OCI-M2 (cell line): ENCODE measurements around the gene KRT74.

Experiments used
- DNase-seq: peaks from one replicate; lab custom pipeline; 2025; ENCODE audit not compliant: unreplicated experiment; lab: John Stamatoyannopoulos, UW

KRT74 gene

GRCh38 chr12:52573743-52574142 lies at the start of gene KRT74:
TSS of gene KRT74 (minus strand) at chr12:52573843. CDS start at chr12:52573777, 66 bp downstream.
- no peak for DNase-seq

DNA sequence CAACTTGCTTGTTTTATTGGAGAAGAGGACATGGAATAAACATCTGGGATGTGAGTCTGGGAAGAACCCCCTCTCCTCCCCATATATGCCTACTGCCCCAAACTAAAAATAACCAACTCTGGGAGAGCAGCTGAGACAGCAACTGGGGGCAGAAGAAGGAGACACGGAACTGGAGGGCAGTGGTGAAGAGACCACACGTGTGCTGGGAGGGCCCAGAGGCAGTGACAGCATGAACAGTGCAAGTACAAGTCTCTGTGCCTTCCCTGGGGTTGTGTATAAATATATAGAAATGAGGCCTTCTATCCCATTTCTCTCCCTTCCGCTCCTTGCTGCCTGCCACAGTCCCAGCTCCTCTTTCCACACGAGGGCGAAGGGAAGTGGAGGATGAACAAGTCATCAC lies 48.7 kb upstream of the KRT74 start:
- no peak for DNase-seq

GRCh38 chr12:52618866-52619265 lies 45.2 kb upstream of the KRT74 start:
- DNase-seq: no peak

DNA sequence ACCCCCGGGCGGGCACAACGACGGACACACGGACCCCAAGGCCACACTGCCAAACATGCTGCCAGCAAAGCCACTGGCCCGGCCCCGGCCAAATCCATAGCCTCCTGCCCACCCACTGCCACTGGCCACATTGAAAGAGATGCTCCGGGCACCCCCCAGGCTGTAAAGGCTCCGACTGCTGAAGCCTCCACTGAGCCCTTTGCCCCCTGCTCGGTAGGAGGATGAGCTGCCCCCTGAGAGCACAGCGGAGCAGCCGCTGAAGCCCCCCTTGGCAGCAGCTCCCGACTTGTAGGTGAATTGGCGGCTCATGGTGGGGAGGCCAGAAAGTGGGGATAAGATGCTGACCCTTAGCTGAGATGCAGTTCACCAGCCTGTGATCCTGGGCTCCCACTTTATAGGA lies 44.6 kb upstream of the KRT74 start, which contains the start of gene KRT73:
TSS of gene KRT73 (minus strand) at position 344 of the 400 bp plus-strand sequence. CDS start at position 309, 35 bp downstream.
- no peak for DNase-seq

DNA sequence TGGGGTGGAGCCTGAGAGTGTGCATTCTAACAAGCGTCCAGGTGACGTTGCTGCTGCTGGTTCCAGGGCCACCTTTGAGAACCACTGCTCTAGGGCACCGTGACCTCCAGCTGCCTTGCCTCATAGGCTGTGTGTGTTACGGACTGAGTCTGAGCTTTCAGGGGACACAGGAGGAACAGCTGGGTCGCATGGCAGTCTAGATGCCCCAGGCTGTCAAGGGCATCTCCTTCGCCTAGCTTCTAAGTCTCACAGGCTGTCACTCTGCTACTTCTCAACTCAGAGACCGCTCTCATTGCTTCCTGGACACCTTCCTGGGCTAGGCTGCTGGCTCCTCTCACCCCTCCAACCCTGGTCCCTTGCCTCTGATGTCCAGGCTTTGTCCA lies 43.8 kb upstream of the KRT74 start:
- DNase-seq: no peak

DNA sequence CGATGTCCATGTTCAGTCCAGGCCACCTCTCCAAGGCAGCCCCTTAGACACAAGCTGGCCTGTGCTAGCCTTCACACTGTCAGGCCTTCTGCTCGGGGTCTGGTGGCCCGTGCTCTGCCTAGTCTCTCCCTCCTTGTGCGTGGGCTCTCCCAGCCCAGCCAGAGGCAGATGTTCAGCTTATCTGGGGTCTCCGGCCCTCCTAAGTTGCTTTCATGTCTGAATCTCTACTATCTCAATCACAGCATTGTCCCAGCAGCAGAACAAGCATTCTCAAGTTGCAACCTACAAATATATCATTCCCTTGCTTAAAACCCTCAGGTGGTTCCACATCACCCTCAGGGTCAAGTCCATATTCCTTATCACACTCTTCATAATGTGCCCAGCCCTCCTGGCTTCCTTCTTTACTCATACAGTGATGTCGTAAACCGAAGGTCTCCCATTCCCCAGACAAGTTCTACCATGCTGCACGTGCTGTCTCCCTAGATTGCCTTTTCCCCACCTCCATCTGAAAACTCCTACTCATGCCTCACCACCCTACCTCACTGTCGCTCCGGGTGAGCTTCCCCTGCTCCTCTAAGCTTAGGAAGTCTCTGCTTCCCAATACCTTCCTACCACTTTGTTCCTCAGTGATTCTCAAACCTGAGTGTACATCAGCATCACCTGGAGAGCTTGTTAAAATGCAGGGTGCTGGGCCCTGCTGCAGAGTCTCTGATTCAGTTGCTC lies 43.2 kb upstream of the KRT74 start:
- DNase-seq: no peak

DNA sequence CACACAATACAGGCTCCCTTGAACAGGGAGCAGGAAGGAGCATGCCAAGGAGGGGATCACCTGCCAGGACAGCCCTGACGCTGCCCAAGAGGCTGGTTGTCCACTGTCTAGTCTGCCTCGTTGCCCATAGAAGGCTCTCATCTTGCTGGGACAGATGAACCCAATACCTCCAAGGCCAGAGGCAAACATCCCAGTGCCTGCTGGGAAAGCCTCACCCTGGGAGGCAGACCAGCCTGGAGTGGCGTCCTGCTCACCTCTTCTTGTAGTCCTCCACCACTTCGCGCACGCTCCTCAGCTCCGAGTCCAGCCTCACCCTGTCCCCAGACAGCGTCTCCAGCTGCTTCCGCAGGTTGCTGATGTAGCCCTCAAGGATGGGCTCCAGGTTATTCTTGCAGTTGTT lies 42.3 kb upstream of the KRT74 start:
- no peak for DNase-seq

- no peak for DNase-seq
Measured at GRCh38 chr12:52615208-52615868, 41.7 kb upstream of the KRT74 start.

- no peak for DNase-seq
Measured at GRCh38 chr12:52614381-52615207, 41.0 kb upstream of the KRT74 start.

- DNase-seq: no peak
Measured at GRCh38 chr12:52613384-52614030, 39.9 kb upstream of the KRT74 start.

- no peak for DNase-seq
Measured at GRCh38 chr12:52612431-52613383, 39.1 kb upstream of the KRT74 start.

DNA sequence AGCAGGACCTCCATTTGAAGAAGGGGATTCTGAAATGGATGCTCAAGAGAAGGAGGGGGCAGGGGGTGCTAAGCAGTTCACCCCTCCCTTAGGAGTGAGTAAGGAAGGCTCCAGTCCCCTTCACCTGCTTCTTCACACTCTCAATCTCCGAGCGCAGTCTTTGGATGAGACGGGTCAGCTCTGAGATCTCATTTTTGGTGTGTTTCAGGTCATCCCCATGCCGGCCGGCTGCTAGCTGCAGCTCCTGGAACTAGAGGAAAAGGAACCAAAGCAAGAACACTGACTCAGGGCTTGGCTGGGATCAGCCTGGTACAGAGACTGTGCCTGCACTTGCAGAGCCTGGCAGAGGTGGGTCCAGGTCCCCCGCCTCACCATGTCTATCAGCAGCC lies 37.4 kb upstream of the KRT74 start:
- DNase-seq: no peak

DNA sequence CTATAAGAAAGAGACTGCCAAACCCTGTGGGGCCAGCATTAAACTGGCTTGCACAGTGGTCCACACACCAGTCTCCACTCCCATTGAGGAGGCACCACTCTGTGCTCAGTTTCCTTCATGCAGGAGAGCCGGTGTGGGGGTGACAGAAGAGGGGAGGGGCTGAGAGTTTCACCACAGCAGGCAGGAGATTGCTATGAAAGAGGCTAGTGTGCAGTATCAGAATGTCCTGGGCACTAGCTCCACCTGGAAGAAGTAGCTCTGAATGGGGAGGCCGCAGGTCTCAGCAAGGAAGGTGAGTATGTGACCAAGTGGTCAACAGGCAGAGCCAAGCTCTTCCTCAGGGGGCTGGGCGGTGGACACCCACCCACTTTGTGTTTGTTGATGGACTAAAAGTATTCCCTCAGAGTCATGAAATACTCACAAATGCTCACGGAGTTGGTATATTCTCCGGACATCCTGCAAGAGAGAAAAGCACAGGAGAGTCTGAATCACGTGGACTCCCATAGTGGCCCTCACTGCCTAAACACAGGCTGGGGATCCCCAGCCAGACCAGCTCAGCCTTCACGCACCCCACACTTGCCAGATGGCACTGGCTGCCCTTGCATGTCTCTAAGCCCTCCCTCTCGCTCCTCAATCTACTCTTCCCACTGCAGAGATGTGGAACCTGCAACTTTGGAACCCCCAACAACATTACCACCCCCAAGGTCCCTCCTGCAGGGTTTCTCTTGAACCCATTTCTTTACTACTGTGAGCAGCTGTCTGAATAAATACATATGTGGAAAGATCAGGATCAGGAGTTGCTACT lies 35.4 kb upstream of the KRT74 start:
- no peak for DNase-seq

DNA sequence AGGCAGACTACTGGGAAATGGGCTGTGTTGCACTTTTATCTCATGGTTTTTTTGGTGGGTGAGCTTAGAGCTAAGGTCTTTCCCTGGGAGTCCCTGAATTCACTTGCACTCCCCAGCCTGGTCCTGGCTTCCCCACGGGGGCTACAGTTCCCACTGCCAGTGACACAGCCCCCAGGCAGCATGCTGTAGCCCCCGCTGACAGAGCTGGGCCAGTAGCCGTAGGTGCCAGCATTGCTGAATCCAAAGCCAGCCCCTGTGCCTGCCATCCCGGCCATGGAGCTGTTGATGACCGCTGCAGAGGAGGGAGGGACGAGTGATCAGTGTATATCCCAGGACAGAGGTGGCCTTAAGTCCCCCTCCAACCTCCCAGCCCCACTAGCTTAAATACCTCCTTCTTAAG lies 34.5 kb upstream of the KRT74 start:
- no peak for DNase-seq

GRCh38 chr12:52607314-52607713 lies 33.7 kb upstream of the KRT74 start:
- no peak for DNase-seq

DNA sequence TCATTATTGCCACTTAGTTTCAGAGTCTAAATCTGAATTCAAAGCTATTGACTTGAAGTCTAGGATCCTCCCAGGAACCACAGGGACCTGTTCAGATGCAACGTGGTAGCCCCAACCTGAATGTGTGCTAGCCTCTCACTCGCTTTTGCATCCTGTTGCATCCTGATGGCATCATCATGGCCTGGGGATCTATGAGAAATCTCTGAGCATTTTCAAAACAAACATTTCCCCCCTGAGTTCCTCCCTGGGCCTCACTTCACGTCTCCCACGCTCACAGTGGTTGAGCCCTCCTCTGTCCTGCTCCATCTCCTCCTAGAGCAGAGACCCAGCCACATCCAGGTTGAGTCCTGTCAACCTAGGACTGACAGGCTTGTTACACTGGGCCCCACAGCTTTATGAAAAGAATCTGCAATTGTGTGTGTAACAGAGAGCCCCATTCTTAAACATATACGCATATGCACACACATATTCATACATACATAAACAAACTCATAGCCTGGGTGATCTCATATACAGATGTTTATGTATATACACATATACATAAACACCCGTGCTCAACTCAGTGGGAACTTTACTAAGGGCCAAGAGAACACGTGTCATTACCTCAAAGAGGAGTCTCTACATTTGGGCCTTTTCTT lies 33.1 kb upstream of the KRT74 start:
- no peak for DNase-seq

GRCh38 chr12:52606096-52606495 lies 32.5 kb upstream of the KRT74 start:
- DNase-seq: no peak

DNA sequence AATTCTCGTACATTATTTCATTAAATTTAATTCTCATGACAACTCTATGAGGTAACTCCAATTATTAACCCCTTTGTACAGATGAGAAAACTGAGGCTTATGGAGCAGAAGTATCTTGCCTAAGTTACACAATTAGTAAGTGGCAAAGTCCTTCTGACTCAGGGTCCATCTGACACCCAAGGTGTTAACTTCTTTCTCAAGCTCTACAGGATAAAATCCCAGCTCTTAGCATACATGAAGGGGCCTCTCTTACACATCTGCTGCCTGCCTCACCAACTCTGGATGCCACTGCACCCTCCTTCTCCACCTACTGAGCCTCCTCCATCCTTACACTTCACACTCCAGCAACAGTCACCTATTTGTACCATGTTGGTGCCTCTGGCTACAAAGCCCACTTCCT lies 31.9 kb upstream of the KRT74 start:
- no peak for DNase-seq

DNA sequence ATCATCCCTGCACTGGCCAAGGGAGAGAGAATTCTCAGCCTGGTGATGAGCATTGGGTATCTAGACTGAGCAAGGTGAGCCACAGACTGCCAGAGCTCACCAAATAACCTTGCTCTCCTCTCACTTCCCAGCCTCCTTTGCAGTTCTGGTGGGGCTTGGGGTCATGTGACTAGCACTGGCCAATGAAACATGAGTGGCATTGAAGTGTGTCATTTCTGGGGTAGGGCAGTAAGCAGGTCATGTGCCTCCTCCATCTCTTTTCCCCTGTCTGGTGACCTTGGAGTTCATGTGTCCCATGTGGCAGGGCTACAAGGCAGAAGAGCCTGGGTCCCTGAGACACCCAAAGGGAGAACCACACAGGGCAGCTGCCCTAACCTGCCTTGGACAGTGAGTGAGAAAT lies 31.2 kb upstream of the KRT74 start:
- DNase-seq: no peak
